ENCODE measurements around the gene ST6GALNAC4.

The ST6GALNAC4 gene

GRCh38 chr9:127898433-127899127 is 18.3 kb downstream of the ST6GALNAC4 start:
- Histone ChIP-seq H3K4me2 (ENCODE audit: low read length) (peak overlapping the region; percentile 85), H3F3A (ENCODE audit: control insufficient read depth, insufficient read depth) (peaks cover 9% of the 10 kb centered on the region), H3K36me3 (ENCODE audit: control insufficient read depth, low read length) (peaks cover 35% of the 10 kb centered on the region), H4K20me1 (ENCODE audit: control insufficient read depth, insufficient read depth, low read depth, low read length) (no peaks in the 10 kb centered on the region), H3K4me1 (ENCODE audit: control insufficient read depth, low read length) (peaks cover 57% of the 10 kb centered on the region), H3K27me3 (ENCODE audit: control insufficient read depth, low read length) (no peaks in the 10 kb centered on the region), H3K4me3 (ENCODE audit: low read length) (peak overlapping the region; percentile 86), H3K9me2 (replicated peaks; ENCODE audit: control insufficient read depth, low read length) (no peaks in the 10 kb centered on the region), H3K79me2 (ENCODE audit: control insufficient read depth, low read length) (peaks cover 19% of the 10 kb centered on the region), H3K27ac (ENCODE audit: low read depth, low read length) (peak overlapping the region; percentile 12; the same call in 1 of the 2 replicates), H3K9me3 (ENCODE audit: control insufficient read depth, insufficient read depth, low read length) (no peaks in the 10 kb centered on the region)
- no peak for TF ChIP-seq CTCF (IDR thresholded peaks at IDR 0.05; ENCODE audit: low read depth, low read length, poor library complexity, severe bottlenecking)
- no peak for TF ChIP-seq EZH2phosphoT487 (IDR thresholded peaks at IDR 0.05; ENCODE audit: borderline replicate concordance, low read length)

GRCh38 chr9:127897193-127897692 is 19.6 kb downstream of the ST6GALNAC4 start:
- H3K27ac ChIP-seq (ENCODE audit: low read depth, low read length): no peak overlapping the region
- H4K20me1 ChIP-seq (ENCODE audit: control insufficient read depth, insufficient read depth, low read depth, low read length): no peaks in the 10 kb centered on the region
- no peaks in the 10 kb centered on the region for H3K9me3 ChIP-seq (ENCODE audit: control insufficient read depth, insufficient read depth, low read length)

GRCh38 chr9:127896395-127897192 is 20.2 kb downstream of the ST6GALNAC4 start:
- Histone ChIP-seq H3K9me3 (ENCODE audit: control insufficient read depth, insufficient read depth, low read length) (no peaks in the 10 kb centered on the region), H4K20me1 (ENCODE audit: control insufficient read depth, insufficient read depth, low read depth, low read length) (no peaks in the 10 kb centered on the region), H3K4me1 (ENCODE audit: control insufficient read depth, low read length) (peaks cover 38% of the 10 kb centered on the region), H3K27me3 (ENCODE audit: control insufficient read depth, low read length) (no peaks in the 10 kb centered on the region), H3F3A (ENCODE audit: control insufficient read depth, insufficient read depth) (peaks cover 9% of the 10 kb centered on the region), H3K4me2 (ENCODE audit: low read length) (no peak overlapping the region), H3K9me2 (replicated peaks; ENCODE audit: control insufficient read depth, low read length) (no peaks in the 10 kb centered on the region), H3K27ac (ENCODE audit: low read depth, low read length) (no peak overlapping the region), H3K79me2 (ENCODE audit: control insufficient read depth, low read length) (peaks cover 19% of the 10 kb centered on the region), H3K36me3 (ENCODE audit: control insufficient read depth, low read length) (peaks cover 48% of the 10 kb centered on the region), H3K4me3 (ENCODE audit: low read length) (no peak overlapping the region)
- TF ChIP-seq EZH2phosphoT487 (IDR thresholded peaks at IDR 0.05; ENCODE audit: borderline replicate concordance, low read length) (no peak), CTCF (IDR thresholded peaks at IDR 0.05; ENCODE audit: low read depth, low read length, poor library complexity, severe bottlenecking) (no peak)

More at GRCh38 chr9:127897193-127897692, 19.6 kb downstream of the ST6GALNAC4 start:
- Histone ChIP-seq H3K9me2 (replicated peaks; ENCODE audit: control insufficient read depth, low read length) (no peaks in the 10 kb centered on the region), H3K4me1 (ENCODE audit: control insufficient read depth, low read length) (peaks cover 45% of the 10 kb centered on the region), H3K36me3 (ENCODE audit: control insufficient read depth, low read length) (peaks cover 48% of the 10 kb centered on the region), H3K79me2 (ENCODE audit: control insufficient read depth, low read length) (peaks cover 19% of the 10 kb centered on the region), H3K4me2 (ENCODE audit: low read length) (peak overlapping the region; percentile 51), H3F3A (ENCODE audit: control insufficient read depth, insufficient read depth) (peaks cover 6% of the 10 kb centered on the region), H3K27me3 (ENCODE audit: control insufficient read depth, low read length) (no peaks in the 10 kb centered on the region), H3K4me3 (ENCODE audit: low read length) (peak overlapping the region; percentile 41)
- TF ChIP-seq EZH2phosphoT487 (IDR thresholded peaks at IDR 0.05; ENCODE audit: borderline replicate concordance, low read length): no peak
- no peak for TF ChIP-seq CTCF (IDR thresholded peaks at IDR 0.05; ENCODE audit: low read depth, low read length, poor library complexity, severe bottlenecking)

Measured in DOHH2 (cell line).